H1 (cell line): ENCODE results near the gene PTPRG. TPM values are rescaled to one million over a fixed set of nuclear protein-coding genes. Genes with fewer than 3 reads are reported as not detected.

Source experiments
- CTCF ChIA-PET: fragments of 300-600 bp; sonication (Branson Sonifier 250); formaldehyde crosslinking; loops from one replicate; lab custom pipeline; 2021; ENCODE audit not compliant: partially characterized antibody; lab: Charles Lee
- POLR2A ChIA-PET: fragments of 300-600 bp; sonication (Branson Sonifier 250); formaldehyde crosslinking; loops from one replicate; lab custom pipeline; 2021; ENCODE audit warnings: inconsistent platforms; ENCODE audit not compliant: partially characterized antibody; lab: Charles Lee
- DNase-seq, 2 experiments: peaks; one replicate each; pipeline versions ENCODE4 v3.0.0 to v3.0.0-alpha.2; 2010 to 2022; ENCODE audit warnings: low spot score in 2 of 2, low read depth in 1 of 2, mixed read lengths in 1 of 2
- FAIRE-seq: peaks from 2 replicates; lab custom pipeline; 2011; peaks lifted over from hg19 to GRCh38; lab: Jason Lieb, UNC
- H2AFZ ChIP-seq: 2 replicates; pipeline ENCODE4 v1.8.1; 2012; ENCODE audit warnings: low read length, inconsistent platforms
- H2AK5ac ChIP-seq: 2 replicates; pipeline ENCODE4 v1.6.1; 2013; ENCODE audit warnings: low read depth, low read length
- H2BK120ac ChIP-seq: replicated peaks from 2 replicates; pipeline ENCODE3; 2013; ENCODE audit warnings: low read depth, low read length, inconsistent platforms
- H2BK12ac ChIP-seq: 2 replicates; pipeline ENCODE4 v1.6.1; 2013; ENCODE audit warnings: low read depth, low read length
- H2BK15ac ChIP-seq: 2 replicates; pipeline ENCODE4 v1.6.1; 2013; ENCODE audit warnings: low read length
- H2BK20ac ChIP-seq: 2 replicates; pipeline ENCODE4 v1.6.1; 2013; ENCODE audit warnings: low read length
- H2BK5ac ChIP-seq: 2 replicates; pipeline ENCODE4 v1.6.1; 2013; ENCODE audit warnings: low read depth, low read length
- H3K14ac ChIP-seq: 2 replicates; pipeline ENCODE4 v1.6.1; 2013; ENCODE audit warnings: inconsistent platforms; ENCODE audit not compliant: insufficient read length
- H3K18ac ChIP-seq: 2 replicates; pipeline ENCODE4 v1.6.1; 2013; ENCODE audit warnings: low read length; ENCODE audit errors: extremely low read depth
- H3K23ac ChIP-seq: 2 replicates; pipeline ENCODE4 v1.6.1; 2013; ENCODE audit warnings: inconsistent platforms; ENCODE audit not compliant: insufficient read length
- H3K23me2 ChIP-seq: 2 replicates; pipeline ENCODE4 v1.6.1; 2013; ENCODE audit warnings: low read depth, low read length
- H3K27ac ChIP-seq: 2 replicates; pipeline ENCODE4 v1.6.1; 2011; ENCODE audit warnings: low read depth, low read length, inconsistent platforms
- H3K27me3 ChIP-seq, 4 experiments: replicated peaks in 1 of 4; 1 replicate in 1 of 4; 2 replicates in 3 of 4; pipeline versions ENCODE4 v1.6.1 to v1.8.1; 2011 to 2013; ENCODE audit warnings: low read length in 3 of 4, mild to moderate bottlenecking in 3 of 4, inconsistent platforms in 2 of 4, mixed read lengths in 2 of 4, moderate library complexity in 1 of 4; ENCODE audit not compliant: control insufficient read depth in 3 of 4, insufficient read depth in 3 of 4; ENCODE audit errors: extremely low read depth in 1 of 4
- H3K36me3 ChIP-seq, 4 experiments: 2 replicates each; pipeline versions ENCODE4 v1.6.1 to v1.8.1; 2011 to 2013; ENCODE audit warnings: mild to moderate bottlenecking in 4 of 4, low read length in 3 of 4, moderate library complexity in 2 of 4, control low read depth in 1 of 4, inconsistent platforms in 1 of 4; ENCODE audit not compliant: insufficient read depth in 4 of 4, control insufficient read depth in 2 of 4
- H3K4ac ChIP-seq: replicated peaks from 2 replicates; pipeline ENCODE3; 2013; ENCODE audit warnings: low read length, low read depth, mixed read lengths, inconsistent platforms; ENCODE audit not compliant: insufficient read length
- H3K4me1 ChIP-seq, 4 experiments: replicated peaks in 1 of 4; 1 replicate in 1 of 4; 2 replicates in 3 of 4; pipeline versions ENCODE4 v1.6.1 to v1.8.1; 2011 to 2013; ENCODE audit warnings: low read length in 3 of 4, inconsistent platforms in 2 of 4, mixed read lengths in 1 of 4; ENCODE audit not compliant: insufficient read depth in 4 of 4, control insufficient read depth in 3 of 4
- H3K4me2 ChIP-seq, 2 experiments: 2 replicates each; pipeline versions ENCODE4 v1.6.1 to v1.8.1; 2011 to 2013; ENCODE audit warnings: low read depth in 2 of 2, low read length in 2 of 2, control low read depth in 1 of 2, inconsistent platforms in 1 of 2, mild to moderate bottlenecking in 1 of 2; ENCODE audit not compliant: insufficient read depth in 1 of 2
- H3K4me3 ChIP-seq, 4 experiments: fragments of 200-600, 300-600 bp in 1 of 4; sonication (generic), shearing (Covaris generic), sonication (Bioruptor Twin) in 1 of 4; 2 replicates each; pipeline versions ENCODE4 v1.5.1 to v1.8.1; 2011 to 2016; ENCODE audit warnings: low read length in 4 of 4, low read depth in 3 of 4, control low read depth in 2 of 4, inconsistent platforms in 2 of 4, mild to moderate bottlenecking in 2 of 4, mixed read lengths in 1 of 4, moderate library complexity in 1 of 4; ENCODE audit not compliant: insufficient read depth in 2 of 4; ENCODE audit errors: extremely low read depth in 1 of 4
- H3K56ac ChIP-seq: replicated peaks from 2 replicates; pipeline ENCODE3; 2013; ENCODE audit warnings: low read depth, mild to moderate bottlenecking, mixed read lengths, low read length, inconsistent platforms; ENCODE audit not compliant: insufficient read length
- H3K79me1 ChIP-seq: 2 replicates; pipeline ENCODE4 v1.6.1; 2013; ENCODE audit warnings: low read depth, low read length, control low read depth
- H3K79me2 ChIP-seq, 2 experiments: 2 replicates each; pipeline versions ENCODE4 v1.6.1 to v1.8.1; 2012 to 2013; ENCODE audit warnings: low read length in 2 of 2, mild to moderate bottlenecking in 2 of 2, inconsistent platforms in 1 of 2; ENCODE audit not compliant: insufficient read depth in 2 of 2, control insufficient read depth in 1 of 2
- H3K9ac ChIP-seq, 4 experiments: replicated peaks in 1 of 4; 1 replicate in 1 of 4; 2 replicates in 3 of 4; pipeline versions ENCODE4 v1.6.1 to v1.8.1; 2011 to 2013; ENCODE audit warnings: low read depth in 3 of 4, low read length in 3 of 4, control low read depth in 2 of 4, mild to moderate bottlenecking in 2 of 4, moderate library complexity in 2 of 4, inconsistent platforms in 1 of 4; ENCODE audit errors: extremely low read depth in 1 of 4
- H3K9me3 ChIP-seq, 2 experiments: 2 replicates each; pipeline versions ENCODE4 v1.6.1 to v1.8.1; 2012 to 2013; ENCODE audit warnings: mild to moderate bottlenecking in 2 of 2, moderate library complexity in 2 of 2, control low read depth in 1 of 2, inconsistent platforms in 1 of 2, low read depth in 1 of 2, low read length in 1 of 2, mixed read lengths in 1 of 2; ENCODE audit not compliant: insufficient read depth in 2 of 2
- H4K20me1 ChIP-seq, 2 experiments: replicated peaks in 1 of 2; 2 replicates each; pipeline versions ENCODE3 to v1.8.1; 2011 to 2013; ENCODE audit warnings: inconsistent platforms in 2 of 2, low read length in 2 of 2, mild to moderate bottlenecking in 1 of 2; ENCODE audit not compliant: insufficient read depth in 2 of 2, control insufficient read depth in 1 of 2
- H4K5ac ChIP-seq: 2 replicates; pipeline ENCODE4 v1.6.1; 2013; ENCODE audit warnings: low read length, low read depth, mixed read lengths, inconsistent platforms; ENCODE audit not compliant: insufficient read length
- H4K8ac ChIP-seq: 2 replicates; pipeline ENCODE4 v1.8.0; 2013; ENCODE audit warnings: mild to moderate bottlenecking, moderate library complexity, low read length, inconsistent platforms; ENCODE audit not compliant: insufficient read depth; ENCODE audit errors: extremely low read depth
- H4K91ac ChIP-seq: replicated peaks from 2 replicates; pipeline ENCODE3; 2013; ENCODE audit warnings: low read length, mixed read lengths, inconsistent platforms; ENCODE audit not compliant: insufficient read length
- ATF3 ChIP-seq: IDR thresholded peaks from 2 replicates; pipeline ENCODE4 v1.6.1; 2011; ENCODE audit warnings: low read depth, mild to moderate bottlenecking, low read length; ENCODE audit not compliant: insufficient read depth
- BCL11A ChIP-seq, 2 experiments: IDR thresholded peaks; one replicate each; pipeline ENCODE4 v1.6.1; 2011; ENCODE audit warnings: low read depth in 2 of 2, low read length in 2 of 2, mild to moderate bottlenecking in 2 of 2
- BRCA1 ChIP-seq: IDR thresholded peaks from 2 replicates; pipeline ENCODE4 v1.6.1; 2012; ENCODE audit warnings: low read depth, low read length, improper control_type of control experiment
- CBX5 ChIP-seq: fragments of 300-800, 300-1000 bp; sonication (generic); IDR thresholded peaks from 2 replicates; pipeline ENCODE4 v1.7.1; 2016; ENCODE audit warnings: antibody characterized with exemption, low read length, low read depth
- CBX8 ChIP-seq: fragments of 300-800, 300-1000 bp; sonication (generic); IDR thresholded peaks from 2 replicates; pipeline ENCODE4 v1.7.1; 2016; ENCODE audit warnings: low read depth, low read length, borderline replicate concordance
- CHD1 ChIP-seq: IDR thresholded peaks from 2 replicates; pipeline ENCODE4 v1.6.1; 2012; ENCODE audit warnings: low read depth, low read length, improper control_type of control experiment
- EGR1 ChIP-seq: IDR thresholded peaks from 2 replicates; pipeline ENCODE4 v1.6.1; 2011; ENCODE audit warnings: low read depth, low read length, borderline replicate concordance
- HDAC6 ChIP-seq: IDR thresholded peaks from one replicate; pipeline ENCODE4 v1.7.1; 2012; ENCODE audit warnings: low read depth, mild to moderate bottlenecking, inconsistent platforms, low read length, moderate library complexity
- KDM1A ChIP-seq: fragments of 200-600, 300-600 bp; sonication (generic); IDR thresholded peaks from 2 replicates; pipeline ENCODE4 v1.7.1; 2016; ENCODE audit warnings: mild to moderate bottlenecking, low read length, borderline replicate concordance
- KDM4A ChIP-seq: IDR thresholded peaks from one replicate; pipeline ENCODE4 v1.7.1; 2012; ENCODE audit warnings: low read depth, mild to moderate bottlenecking, moderate library complexity, low read length, inconsistent platforms; ENCODE audit not compliant: severe bottlenecking
- NRF1 ChIP-seq: IDR thresholded peaks from 2 replicates; pipeline ENCODE4 v1.6.1; 2011; ENCODE audit warnings: mild to moderate bottlenecking, low read depth, low read length, improper control_type of control experiment
- POU5F1 ChIP-seq: IDR thresholded peaks from 2 replicates; pipeline ENCODE4 v1.6.1; 2011; ENCODE audit warnings: low read depth, mild to moderate bottlenecking, low read length, moderate library complexity
- SP1 ChIP-seq: IDR thresholded peaks from 2 replicates; pipeline ENCODE4 v1.6.1; 2011; ENCODE audit warnings: low read depth, low read length
- YY1 ChIP-seq: IDR thresholded peaks from 2 replicates; pipeline ENCODE4 v1.6.1; 2011; ENCODE audit warnings: low read depth, mild to moderate bottlenecking, low read length
- WGBS, 2 experiments: shearing (Covaris generic) in 1 of 2; methylation state at CpG; one replicate each; pipeline versions ENCODE4 v1.1.6 to v1.1.7; 2013 to 2015; ENCODE audit warnings: low lambda C conversion rate in 2 of 2, mixed read lengths in 2 of 2, inconsistent platforms in 1 of 2, low coverage in 1 of 2, missing lambda C conversion rate in 1 of 2; ENCODE audit not compliant: insufficient replicate concordance in 2 of 2, insufficient coverage in 1 of 2, insufficient read length in 1 of 2; ENCODE audit errors: extremely low coverage in 1 of 2, missing lambda C conversion rate in 1 of 2; 5-methylcytosine and 5-hydroxymethylcytosine counted together
- polyA plus RNA-seq, 7 experiments: library from polyadenylated mRNA; depleted of rRNA in 3 of 7; stranded (reverse) in 5 of 7; unstranded in 2 of 7; fragments of >200 nt in 5 of 7; fragments of 200-250 nt in 2 of 7; gene quantifications; 1 replicate in 5 of 7; 2 replicates in 1 of 7; 4 replicates in 1 of 7; pipeline versions ENCODE4 v1.2.1 to v1.2.3, GENCODE V29; 2011 to 2013; ENCODE audit warnings: missing spikeins in 2 of 7, mixed read lengths in 2 of 7
- total RNA-seq: library from RNA; stranded (reverse); fragmentation: NEBNext Ultra II Directional; extraction: Animal tissue kit (Norgen Biotek cat#: 25700); gene quantifications from 2 replicates; pipeline ENCODE4 v1.2.1, GENCODE V29; 2021
- TF ChIP-seq, protein P1 (sequence below): IDR thresholded peaks from 2 replicates; pipeline ENCODE4 v1.6.1; 2012; ENCODE audit warnings: inconsistent platforms

Gene PTPRG
- total and polyA plus RNA-seq, 2 of the 8 experiments (the other 6 are each of a cell fraction or from before 2014, with no cell fraction given), result 23.3 to 96.2 TPM

GRCh38 chr3:61741551-61741950, 180.2 kb downstream of the PTPRG start:
- H2BK15ac ChIP-seq, result no peak overlapping the region
- no peaks in the 10 kb centered on the region for H3K9me3 ChIP-seq
- no peak overlapping the region for H2AK5ac ChIP-seq
- H2AFZ ChIP-seq, result no peak overlapping the region
- ChIA-PET CTCF (no interaction called here), POLR2A (no interaction called here)
- H3K27me3 ChIP-seq, result no peaks in the 10 kb centered on the region
- H4K8ac ChIP-seq, result no peak overlapping the region
- H3K27ac ChIP-seq, result no peak overlapping the region
- no peak overlapping the region for H2BK5ac ChIP-seq
- no peaks in the 10 kb centered on the region for H3K36me3 ChIP-seq
- peaks cover 9% of the 10 kb centered on the region for H3K79me1 ChIP-seq
- no peak overlapping the region for H3K14ac ChIP-seq
- no peak for FAIRE-seq
- H3K79me2 ChIP-seq, result peaks cover 7 to 88% of the 10 kb centered on the region in 2 experiments; a peak in 3 of 4 replicates
- H3K4me3 ChIP-seq, result no peak overlapping the region
- no peaks in the 10 kb centered on the region for H3K23me2 ChIP-seq
- no peak overlapping the region for H3K4ac ChIP-seq
- 80% methylated on average over 3 of the region's 3 CpGs; no CpG with 5 or more reads in 1 of the 2 experiments for WGBS, 2 experiments
- no peak for DNase-seq
- no peak overlapping the region for H4K91ac ChIP-seq
- no peak overlapping the region for H4K5ac ChIP-seq
- H3K18ac ChIP-seq, result no peak overlapping the region
- H3K4me1 ChIP-seq, result peaks cover 0 to 8% (median 4%) of the 10 kb centered on the region in 4 experiments; a peak in 3 of 7 replicates
- H2BK12ac ChIP-seq, result no peak overlapping the region
- peaks cover 3 to 5% of the 10 kb centered on the region in 2 experiments for H4K20me1 ChIP-seq
- no peak overlapping the region for H3K4me2 ChIP-seq
- H3K23ac ChIP-seq, result no peak overlapping the region
- H3K9ac ChIP-seq, result no peak overlapping the region
- no peak overlapping the region for H2BK20ac ChIP-seq
- H3K56ac ChIP-seq, result no peak overlapping the region
- H2BK120ac ChIP-seq, result no peak overlapping the region
- TF ChIP-seq ATF3 (no peak), KDM1A (no peak), NRF1 (no peak), EGR1 (no peak), CBX8 (no peak), POU5F1 (no peak), CBX5 (no peak), KDM4A (no peak), SP1 (no peak), BRCA1 (no peak), HDAC6 (no peak), BCL11A (IDR thresholded peaks at IDR 0.05; ENCODE audit: low read depth in 2 of 2, low read length in 2 of 2) (no peak), YY1 (no peak), CHD1 (no peak)
- TF ChIP-seq, protein P1, sequence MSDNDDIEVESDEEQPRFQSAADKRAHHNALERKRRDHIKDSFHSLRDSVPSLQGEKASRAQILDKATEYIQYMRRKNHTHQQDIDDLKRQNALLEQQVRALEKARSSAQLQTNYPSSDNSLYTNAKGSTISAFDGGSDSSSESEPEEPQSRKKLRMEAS, result no peak
